ENCODE results near the gene PDE8A. TPM values are rescaled to one million over a fixed set of nuclear protein-coding genes. Genes with fewer than 3 reads are reported as not detected.

PDE8A gene
- total RNA-seq, 1 experiment from 2014 or later, result 44.2 TPM

- Histone ChIP-seq H3K9me3 (ENCODE audit: low read length) (no peaks in the 10 kb centered on the region), H3K9ac (ENCODE audit: low read length) (no peak overlapping the region), H3K79me2 (ENCODE audit: low read length) (peaks cover 86% of the 10 kb centered on the region), H3K4me1 (ENCODE audit: insufficient read depth, low read length) (no peaks in the 10 kb centered on the region), H3K9me2 (replicated peaks; ENCODE audit: low read length) (no peaks in the 10 kb centered on the region), H3K4me3 (ENCODE audit: low read length) (no peak overlapping the region), H3F3A (ENCODE audit: low read length, unreplicated experiment) (no peaks in the 10 kb centered on the region), H3K27ac (ENCODE audit: low read length) (no peak overlapping the region), H3K27me3 (ENCODE audit: low read length) (no peaks in the 10 kb centered on the region), H3K4me2 (ENCODE audit: low read length) (no peak overlapping the region), H4K20me1 (ENCODE audit: low read length) (peaks cover 29% of the 10 kb centered on the region; the same call in 1 of the 2 replicates), H2AFZ (ENCODE audit: low read length) (no peak overlapping the region), H3K36me3 (ENCODE audit: low read depth, low read length) (no peaks in the 10 kb centered on the region)
- intact Hi-C loops (cut with micrococcal nuclease), result no loop called here
- POLR2A ChIA-PET (ENCODE audit: unreplicated experiment), result no interaction called here
- CTCF ChIA-PET, result interaction anchor here (0.6 kb wide), 1 partner anchor 38 kb away, joined by 3 read pairs; no protein-coding TSS in a partner anchor
- DNase-seq (no peak), ATAC-seq (no peak)
- TF ChIP-seq CTCF (conservative IDR thresholded peaks at IDR 0.05; ENCODE audit: low read depth, low read length) (no peak), EZH2phosphoT487 (IDR thresholded peaks at IDR 0.05; ENCODE audit: borderline replicate concordance, low read length) (no peak), EZH2 (IDR thresholded peaks at IDR 0.05; ENCODE audit: low read length, unreplicated experiment) (no peak)
- BruUV-seq (replicated peaks), result no TSS peak
Observed at GRCh38 chr15:85008474-85009260, 27.0 kb downstream of the PDE8A start.

- H3K4me3 ChIP-seq (ENCODE audit: low read length), result no peak overlapping the region
- ChIA-PET CTCF (no interaction called here), POLR2A (ENCODE audit: unreplicated experiment) (no interaction called here)
- ATAC-seq, result no peak
- no peak overlapping the region for H3K4me2 ChIP-seq (ENCODE audit: low read length)
- H3K9ac ChIP-seq (ENCODE audit: low read length), result no peak overlapping the region
- TF ChIP-seq EZH2phosphoT487 (IDR thresholded peaks at IDR 0.05; ENCODE audit: borderline replicate concordance, low read length) (no peak), CTCF (conservative IDR thresholded peaks at IDR 0.05; ENCODE audit: low read depth, low read length) (no peak), EZH2 (IDR thresholded peaks at IDR 0.05; ENCODE audit: low read length, unreplicated experiment) (no peak)
- H3K27me3 ChIP-seq (ENCODE audit: low read length), result no peaks in the 10 kb centered on the region
- H3K9me2 ChIP-seq (replicated peaks; ENCODE audit: low read length), result no peaks in the 10 kb centered on the region
- intact Hi-C loops (cut with micrococcal nuclease), result no loop called here
- no peak for DNase-seq
- H3K4me1 ChIP-seq (ENCODE audit: insufficient read depth, low read length), result no peaks in the 10 kb centered on the region
- no TSS peak for BruUV-seq (replicated peaks)
- no peaks in the 10 kb centered on the region for H3K36me3 ChIP-seq (ENCODE audit: low read depth, low read length)
- H3K27ac ChIP-seq (ENCODE audit: low read length), result no peak overlapping the region
- no peaks in the 10 kb centered on the region for H3F3A ChIP-seq (ENCODE audit: low read length, unreplicated experiment)
- H2AFZ ChIP-seq (ENCODE audit: low read length), result no peak overlapping the region
- peaks cover 86% of the 10 kb centered on the region for H3K79me2 ChIP-seq (ENCODE audit: low read length)
- H3K9me3 ChIP-seq (ENCODE audit: low read length), result no peaks in the 10 kb centered on the region
- peaks cover 35% of the 10 kb centered on the region; the same call in 1 of the 2 replicates for H4K20me1 ChIP-seq (ENCODE audit: low read length)
Observed at GRCh38 chr15:85009435-85009834, 27.8 kb downstream of the PDE8A start.

- peaks cover 86% of the 10 kb centered on the region for H3K79me2 ChIP-seq (ENCODE audit: low read length)
Observed at GRCh38 chr15:85010071-85010385, 28.4 kb downstream of the PDE8A start.

More at GRCh38 chr15:85010071-85010385, 28.4 kb downstream of the PDE8A start:
- DNase-seq (no peak), ATAC-seq (no peak)
- H3K4me2 ChIP-seq (ENCODE audit: low read length), result no peak overlapping the region
- no peak overlapping the region for H3K9ac ChIP-seq (ENCODE audit: low read length)
- H3K27ac ChIP-seq (ENCODE audit: low read length), result no peak overlapping the region
- POLR2A ChIA-PET (ENCODE audit: unreplicated experiment), result no interaction called here
- no peaks in the 10 kb centered on the region for H3K4me1 ChIP-seq (ENCODE audit: insufficient read depth, low read length)
- no peaks in the 10 kb centered on the region for H3K9me3 ChIP-seq (ENCODE audit: low read length)
- H3K27me3 ChIP-seq (ENCODE audit: low read length), result no peaks in the 10 kb centered on the region
- peaks cover 36% of the 10 kb centered on the region; the same call in 1 of the 2 replicates for H4K20me1 ChIP-seq (ENCODE audit: low read length)
- H3K4me3 ChIP-seq (ENCODE audit: low read length), result no peak overlapping the region
- H2AFZ ChIP-seq (ENCODE audit: low read length), result no peak overlapping the region
- no peaks in the 10 kb centered on the region for H3K9me2 ChIP-seq (replicated peaks; ENCODE audit: low read length)
- intact Hi-C loops (cut with micrococcal nuclease), result no loop called here
- no peaks in the 10 kb centered on the region for H3K36me3 ChIP-seq (ENCODE audit: low read depth, low read length)
- H3F3A ChIP-seq (ENCODE audit: low read length, unreplicated experiment), result no peaks in the 10 kb centered on the region
- BruUV-seq (replicated peaks), result no TSS peak
- CTCF ChIA-PET, result no interaction called here
- TF ChIP-seq EZH2phosphoT487 (IDR thresholded peaks at IDR 0.05; ENCODE audit: borderline replicate concordance, low read length) (no peak), EZH2 (IDR thresholded peaks at IDR 0.05; ENCODE audit: low read length, unreplicated experiment) (no peak), CTCF (conservative IDR thresholded peaks at IDR 0.05; ENCODE audit: low read depth, low read length) (no peak)

Data from PC-3 (cell line).